ENCODE data around the gene RIMS1. TPM values are rescaled to one million over a fixed set of nuclear protein-coding genes. Genes with fewer than 3 reads are reported as not detected.

RIMS1 gene
- total RNA-seq, 6 experiments from 2014 or later: 1.5 to 2.5 (median 2.2) TPM

- Mint-ChIP-seq H3K27me3 (ENCODE audit: insufficient read depth) (no peaks in the 10 kb centered on the region), H3K4me3 (no peak overlapping the region), H3K27ac (no peak overlapping the region), H3K4me1 (ENCODE audit: low read depth) (peaks cover 11% of the 10 kb centered on the region; the same call in 1 of the 2 replicates), H3K9me3 (no peaks in the 10 kb centered on the region), H3K36me3 (ENCODE audit: low read depth) (no peaks in the 10 kb centered on the region)
- no peak for DNase-seq
- TF ChIP-seq CTCF (IDR thresholded peaks at IDR 0.05): no peak
Observed at GRCh38 chr6:72348926-72349325, 462.6 kb downstream of the RIMS1 start.

- DNase-seq: no peak
Observed at GRCh38 chr6:72350296-72350881, 464.0 kb downstream of the RIMS1 start.

GRCh38 chr6:72363844-72364740, 477.7 kb downstream of the RIMS1 start:
- H3K36me3 Mint-ChIP-seq (ENCODE audit: low read depth): no peaks in the 10 kb centered on the region
- H3K27me3 Mint-ChIP-seq (ENCODE audit: insufficient read depth): no peaks in the 10 kb centered on the region; the same call in none of the 2 replicates
- H3K9me3 Mint-ChIP-seq: no peaks in the 10 kb centered on the region
- no peak for TF ChIP-seq CTCF (IDR thresholded peaks at IDR 0.05)
- H3K4me3 Mint-ChIP-seq: peak overlapping the region; percentile 47
- H3K4me1 Mint-ChIP-seq (ENCODE audit: low read depth): peaks cover 34% of the 10 kb centered on the region
- DNase-seq: peak; percentile 93
- peak overlapping the region; percentile 71 for H3K27ac Mint-ChIP-seq

More at GRCh38 chr6:72350296-72350881, 464.0 kb downstream of the RIMS1 start:
- Mint-ChIP-seq H3K9me3 (no peaks in the 10 kb centered on the region), H3K36me3 (ENCODE audit: low read depth) (no peaks in the 10 kb centered on the region), H3K4me1 (ENCODE audit: low read depth) (peaks cover 11% of the 10 kb centered on the region; the same call in 1 of the 2 replicates), H3K27me3 (ENCODE audit: insufficient read depth) (no peaks in the 10 kb centered on the region), H3K27ac (no peak overlapping the region), H3K4me3 (no peak overlapping the region)
- no peak for TF ChIP-seq CTCF (IDR thresholded peaks at IDR 0.05)

- Mint-ChIP-seq H3K4me3 (no peak overlapping the region), H3K9me3 (no peaks in the 10 kb centered on the region), H3K27me3 (ENCODE audit: insufficient read depth) (no peaks in the 10 kb centered on the region; the same call in 1 of the 2 replicates), H3K27ac (no peak overlapping the region), H3K4me1 (ENCODE audit: low read depth) (peaks cover 34% of the 10 kb centered on the region), H3K36me3 (ENCODE audit: low read depth) (no peaks in the 10 kb centered on the region)
- no peak for DNase-seq
- TF ChIP-seq CTCF (IDR thresholded peaks at IDR 0.05): no peak
Observed at GRCh38 chr6:72365773-72366172, 479.4 kb downstream of the RIMS1 start.

- no peak overlapping the region for H3K4me3 Mint-ChIP-seq
- H3K4me1 Mint-ChIP-seq (ENCODE audit: low read depth): peaks cover 34% of the 10 kb centered on the region
- H3K27me3 Mint-ChIP-seq (ENCODE audit: insufficient read depth): no peaks in the 10 kb centered on the region; the same call in 1 of the 2 replicates
- no peaks in the 10 kb centered on the region for H3K9me3 Mint-ChIP-seq
- DNase-seq: no peak
- no peaks in the 10 kb centered on the region for H3K36me3 Mint-ChIP-seq (ENCODE audit: low read depth)
- no peak overlapping the region for H3K27ac Mint-ChIP-seq
- no peak for TF ChIP-seq CTCF (IDR thresholded peaks at IDR 0.05)
Observed at GRCh38 chr6:72367439-72367838, 481.1 kb downstream of the RIMS1 start.

All from HFFc6 (cell line).